BJ (cell line): Measurements from ENCODE around the gene CCM2. TPM values are rescaled to one million over a fixed set of nuclear protein-coding genes. Genes with fewer than 3 reads are reported as not detected.

Source experiments
- CTCF ChIA-PET: fragments of 350-600 bp; formaldehyde crosslinking; extraction: SDS; loops from one replicate; lab custom pipeline; 2021; ENCODE audit warnings: antibody characterized with exemption, inconsistent platforms; lab: Yijun Ruan, JAX
- POLR2A ChIA-PET: fragments of 300-600 bp; sonication (Branson Sonifier 250); formaldehyde crosslinking; extraction: SDS; loops from one replicate; lab custom pipeline; 2021; ENCODE audit warnings: antibody characterized with exemption; lab: Charles Lee
- DNase-seq: peaks from one replicate; pipeline ENCODE4 v3.0.0-alpha.2; 2011; ENCODE audit warnings: low read depth
- H3K27me3 ChIP-seq: 2 replicates; pipeline ENCODE4 v1.6.0; 2011; ENCODE audit warnings: low read length; ENCODE audit not compliant: control insufficient read depth, insufficient read depth
- H3K36me3 ChIP-seq: 2 replicates; pipeline ENCODE4 v1.5.1; 2011; ENCODE audit warnings: low read length; ENCODE audit not compliant: control insufficient read depth, insufficient read depth
- H3K4me3 ChIP-seq: 2 replicates; pipeline ENCODE4 v1.5.1; 2011; ENCODE audit warnings: low read depth, mild to moderate bottlenecking, control low read depth, low read length
- polyA plus RNA-seq: library from polyadenylated mRNA; depleted of rRNA; stranded (reverse); fragments of >200 nt; gene quantifications from 2 replicates; pipeline ENCODE4 v1.2.3, GENCODE V29; 2011
- TF ChIP-seq, protein P1 (sequence below): IDR thresholded peaks from 2 replicates; pipeline ENCODE4 v1.5.1; 2011; ENCODE audit warnings: low read depth, mild to moderate bottlenecking, control low read depth, inconsistent platforms, low read length, moderate library complexity; ENCODE audit not compliant: insufficient read depth

Gene CCM2
- polyA plus RNA-seq, 1 experiment: 48.2 TPM

DNA sequence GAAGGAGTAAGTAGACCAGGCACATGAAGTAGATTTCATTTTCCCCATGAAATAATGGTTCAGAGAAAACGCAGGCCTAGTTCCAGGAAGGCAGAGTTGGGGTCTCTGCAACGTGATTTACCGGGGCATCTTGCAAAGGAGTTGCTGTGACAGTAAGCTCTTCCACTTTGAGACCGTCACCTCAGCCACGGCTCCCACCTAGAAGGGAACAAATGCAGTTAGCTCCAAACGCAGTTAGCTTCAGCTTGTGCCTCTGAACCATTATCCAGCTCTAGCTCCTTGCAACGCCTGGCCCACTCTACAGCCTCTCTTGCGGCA lies 14.1 kb upstream of the CCM2 start:
- H3K27me3 ChIP-seq: no peaks in the 10 kb centered on the region
- TF ChIP-seq, protein P1, sequence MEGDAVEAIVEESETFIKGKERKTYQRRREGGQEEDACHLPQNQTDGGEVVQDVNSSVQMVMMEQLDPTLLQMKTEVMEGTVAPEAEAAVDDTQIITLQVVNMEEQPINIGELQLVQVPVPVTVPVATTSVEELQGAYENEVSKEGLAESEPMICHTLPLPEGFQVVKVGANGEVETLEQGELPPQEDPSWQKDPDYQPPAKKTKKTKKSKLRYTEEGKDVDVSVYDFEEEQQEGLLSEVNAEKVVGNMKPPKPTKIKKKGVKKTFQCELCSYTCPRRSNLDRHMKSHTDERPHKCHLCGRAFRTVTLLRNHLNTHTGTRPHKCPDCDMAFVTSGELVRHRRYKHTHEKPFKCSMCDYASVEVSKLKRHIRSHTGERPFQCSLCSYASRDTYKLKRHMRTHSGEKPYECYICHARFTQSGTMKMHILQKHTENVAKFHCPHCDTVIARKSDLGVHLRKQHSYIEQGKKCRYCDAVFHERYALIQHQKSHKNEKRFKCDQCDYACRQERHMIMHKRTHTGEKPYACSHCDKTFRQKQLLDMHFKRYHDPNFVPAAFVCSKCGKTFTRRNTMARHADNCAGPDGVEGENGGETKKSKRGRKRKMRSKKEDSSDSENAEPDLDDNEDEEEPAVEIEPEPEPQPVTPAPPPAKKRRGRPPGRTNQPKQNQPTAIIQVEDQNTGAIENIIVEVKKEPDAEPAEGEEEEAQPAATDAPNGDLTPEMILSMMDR: no peak
- ChIA-PET POLR2A (no interaction called here), CTCF (interaction anchor here (1.4 kb wide), 1 partner anchor 13 kb away, joined by 6 read pairs; no protein-coding TSS in a partner anchor)
- peak overlapping the region; percentile 58 for H3K4me3 ChIP-seq
- no peak for DNase-seq
- H3K36me3 ChIP-seq: peaks cover 14% of the 10 kb centered on the region

DNA sequence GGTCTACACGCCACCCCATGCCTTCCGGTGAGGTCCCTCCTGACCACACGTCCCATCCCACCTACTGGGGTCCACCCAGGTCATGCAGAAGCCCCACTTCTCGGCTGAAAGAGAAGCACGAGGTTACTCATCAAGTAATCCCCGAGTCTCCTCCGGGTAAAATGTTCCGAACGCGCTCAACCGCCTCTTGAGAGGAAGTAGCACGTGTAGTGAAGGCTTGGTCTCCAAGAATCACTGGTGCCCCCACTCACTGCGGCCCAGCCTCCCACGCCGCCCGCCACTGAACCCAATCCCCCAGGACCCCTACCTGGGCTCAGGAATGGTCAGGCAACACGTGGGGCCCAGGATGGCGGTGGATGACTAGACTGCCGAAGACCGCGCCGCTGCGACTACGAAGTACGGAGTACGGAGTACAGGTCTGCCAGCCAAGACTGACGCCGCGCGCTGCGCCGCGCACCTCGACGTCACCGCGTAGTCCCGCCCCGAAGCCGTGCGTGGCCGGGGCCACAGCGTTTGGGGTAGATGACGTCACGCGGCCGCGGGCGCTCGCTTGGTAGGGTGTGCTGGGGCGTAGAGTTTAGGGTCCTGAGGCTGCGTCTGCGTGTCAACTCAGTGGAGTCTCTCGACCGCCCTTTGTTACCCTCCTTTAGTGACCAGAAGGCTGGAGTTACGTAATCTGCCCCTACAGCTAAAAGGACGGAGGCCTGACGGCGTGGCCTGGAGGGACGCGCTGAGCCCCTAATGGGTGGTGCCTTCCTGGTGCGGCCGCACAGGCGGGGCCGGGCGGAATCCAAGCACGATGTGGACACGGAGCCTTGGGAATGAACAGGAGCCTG lies 13.6 kb upstream of the CCM2 start:
- ChIA-PET CTCF (interaction anchor here (1.4 kb wide), 1 partner anchor 13 kb away, joined by 6 read pairs; no protein-coding TSS in a partner anchor), POLR2A (no interaction called here)

DNA sequence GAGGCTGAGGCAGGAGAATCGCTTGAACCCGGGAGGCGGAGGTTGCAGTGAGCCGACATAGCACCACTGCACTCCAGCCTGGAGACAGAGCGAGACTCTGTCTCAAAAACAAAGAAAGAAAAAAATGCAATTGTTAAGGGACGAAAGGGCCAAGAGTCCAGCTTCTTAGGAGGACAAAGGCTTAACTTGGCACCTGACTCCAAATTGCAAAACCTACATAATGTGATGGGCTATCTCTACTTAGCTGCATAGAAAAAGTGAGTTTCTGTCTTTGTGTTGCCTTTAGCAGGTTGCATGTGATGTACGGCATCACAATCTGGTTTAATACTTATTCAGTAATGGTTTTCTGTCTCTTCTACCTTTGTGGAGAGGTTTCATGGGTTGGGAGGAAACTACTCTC lies 12.5 kb upstream of the CCM2 start:
- TF ChIP-seq, protein P1: no peak
- Histone ChIP-seq H3K36me3 (peaks cover 14% of the 10 kb centered on the region), H3K27me3 (no peaks in the 10 kb centered on the region), H3K4me3 (no peak overlapping the region)
- ChIA-PET CTCF (interaction anchor here (0.7 kb wide), 1 partner anchor 144 kb away, joined by 3 read pairs; no protein-coding TSS in a partner anchor), POLR2A (no interaction called here)
- DNase-seq: no peak

More for the DNA sequence above, 13.6 kb upstream of the CCM2 start:
- DNase-seq: no peak
- TF ChIP-seq, protein P1: no peak
- peaks cover 14% of the 10 kb centered on the region for H3K36me3 ChIP-seq
- H3K27me3 ChIP-seq: no peaks in the 10 kb centered on the region
- peak overlapping the region; percentile 58 for H3K4me3 ChIP-seq

DNA sequence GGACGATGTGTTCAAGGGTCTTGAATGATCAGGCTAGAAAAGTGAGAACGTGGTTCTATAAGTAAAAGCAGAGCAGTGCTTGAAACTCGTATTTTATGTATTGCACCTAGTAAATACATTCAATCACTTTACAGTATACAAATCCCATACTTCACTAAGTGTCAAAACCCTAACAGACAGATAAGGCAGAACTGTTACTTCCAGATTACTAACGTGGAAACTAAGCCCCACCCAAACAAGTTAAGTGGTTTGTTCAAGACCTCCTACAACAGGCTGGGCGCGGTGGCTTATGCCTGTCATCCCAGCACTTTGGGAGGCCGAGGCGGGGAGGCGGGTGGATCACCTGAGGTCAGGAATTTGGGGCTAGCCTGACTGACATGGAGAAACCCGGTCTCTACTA lies 12.0 kb upstream of the CCM2 start:
- Histone ChIP-seq H3K36me3 (peaks cover 10% of the 10 kb centered on the region), H3K27me3 (no peaks in the 10 kb centered on the region), H3K4me3 (no peak overlapping the region)
- CTCF ChIA-PET: interaction anchor here (0.7 to 1.2 kb wide), 2 partner anchors 8 to 143 kb away, joined by 3 read pairs; no protein-coding TSS in a partner anchor
- no peak for DNase-seq
- TF ChIP-seq, protein P1: no peak
- POLR2A ChIA-PET: no interaction called here

DNA sequence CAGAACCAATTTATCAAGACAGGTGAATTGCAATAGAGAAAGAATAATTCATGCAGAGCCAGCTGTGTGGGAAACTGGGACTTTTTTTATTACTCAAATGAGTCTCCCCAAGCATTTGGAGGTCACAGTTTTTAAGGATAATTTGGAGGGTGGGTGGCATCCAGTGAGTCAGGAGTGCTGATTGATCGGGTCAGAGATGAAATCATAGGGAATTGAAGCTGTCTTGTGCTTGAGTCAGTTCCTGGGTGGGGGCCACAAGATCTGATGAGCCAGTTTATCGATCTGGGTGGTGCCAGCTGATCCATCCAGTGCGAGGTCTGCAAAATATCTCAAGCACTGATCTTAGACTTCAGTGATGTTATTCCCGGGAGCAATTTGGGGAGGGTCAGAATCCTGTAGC lies 11.3 kb upstream of the CCM2 start:
- peaks cover 6% of the 10 kb centered on the region for H3K36me3 ChIP-seq
- ChIA-PET POLR2A (no interaction called here), CTCF (interaction anchor here (1.2 to 1.9 kb wide), 3 partner anchors 8 to 14 kb away, joined by 3 to 5 read pairs (median 4); no protein-coding TSS in a partner anchor)
- TF ChIP-seq, protein P1: no peak
- H3K4me3 ChIP-seq: no peak overlapping the region
- H3K27me3 ChIP-seq: no peaks in the 10 kb centered on the region
- no peak for DNase-seq
